GM21576 (cell line): Measurements from ENCODE around the gene CAPN12.

ENCODE experiments used
- ATAC-seq: cut with Tn5 transposase; IDR thresholded peaks from one replicate; pipeline ENCODE4 v1.9.1; 2021; ENCODE audit warnings: mild to moderate bottlenecking, moderate library complexity; ENCODE audit not compliant: unreplicated experiment

Gene CAPN12

GRCh38 chr19:38710928-38711725, 33.1 kb downstream of the CAPN12 start:
- no peak for ATAC-seq

GRCh38 chr19:38710416-38710702, 33.9 kb downstream of the CAPN12 start:
- ATAC-seq, result no peak

- ATAC-seq, result no peak
Measured at GRCh38 chr19:38709671-38710415, 34.4 kb downstream of the CAPN12 start.

GRCh38 chr19:38709119-38709518, 35.2 kb downstream of the CAPN12 start:
- no peak for ATAC-seq

GRCh38 chr19:38708413-38709024, 35.8 kb downstream of the CAPN12 start:
- no peak for ATAC-seq

- no peak for ATAC-seq
Measured at GRCh38 chr19:38707512-38708114, 36.7 kb downstream of the CAPN12 start.

GRCh38 chr19:38706792-38707511, 37.3 kb downstream of the CAPN12 start:
- no peak for ATAC-seq

GRCh38 chr19:38705197-38706019, 38.9 kb downstream of the CAPN12 start:
- no peak for ATAC-seq

- ATAC-seq, result no peak
Measured at GRCh38 chr19:38704488-38705026, 39.7 kb downstream of the CAPN12 start.

GRCh38 chr19:38703509-38703908, 40.8 kb downstream of the CAPN12 start:
- ATAC-seq, result no peak

GRCh38 chr19:38702278-38702677, 42.0 kb downstream of the CAPN12 start:
- no peak for ATAC-seq

GRCh38 chr19:38701455-38702063, 42.7 kb downstream of the CAPN12 start:
- ATAC-seq, result no peak

GRCh38 chr19:38700902-38701454, 43.3 kb downstream of the CAPN12 start:
- no peak for ATAC-seq

- no peak for ATAC-seq
Measured at GRCh38 chr19:38700350-38700901, 43.8 kb downstream of the CAPN12 start.

GRCh38 chr19:38699647-38700349, 44.5 kb downstream of the CAPN12 start:
- no peak for ATAC-seq

- ATAC-seq, result no peak
Measured at GRCh38 chr19:38699027-38699346, 45.3 kb downstream of the CAPN12 start.

- ATAC-seq, result no peak
Measured at GRCh38 chr19:38698225-38699026, 45.8 kb downstream of the CAPN12 start.
